Cerebellar nuclear complex (tissue), 1 donor: ENCODE measurements around the gene KCNK4.
A peak's percentile ranks its signal among the peaks of the same experiment; 100 is the strongest.
"Not testable (repeated sequence)": the region's sequence is repeated elsewhere in the genome, so short reads cannot be mapped to it uniquely, and the experiment has no call there.

Source experiments
- DNase-seq, 2 experiments: peaks; one replicate each; lab custom pipeline; 2025; lab: John Stamatoyannopoulos, UW

The KCNK4 gene

DNA sequence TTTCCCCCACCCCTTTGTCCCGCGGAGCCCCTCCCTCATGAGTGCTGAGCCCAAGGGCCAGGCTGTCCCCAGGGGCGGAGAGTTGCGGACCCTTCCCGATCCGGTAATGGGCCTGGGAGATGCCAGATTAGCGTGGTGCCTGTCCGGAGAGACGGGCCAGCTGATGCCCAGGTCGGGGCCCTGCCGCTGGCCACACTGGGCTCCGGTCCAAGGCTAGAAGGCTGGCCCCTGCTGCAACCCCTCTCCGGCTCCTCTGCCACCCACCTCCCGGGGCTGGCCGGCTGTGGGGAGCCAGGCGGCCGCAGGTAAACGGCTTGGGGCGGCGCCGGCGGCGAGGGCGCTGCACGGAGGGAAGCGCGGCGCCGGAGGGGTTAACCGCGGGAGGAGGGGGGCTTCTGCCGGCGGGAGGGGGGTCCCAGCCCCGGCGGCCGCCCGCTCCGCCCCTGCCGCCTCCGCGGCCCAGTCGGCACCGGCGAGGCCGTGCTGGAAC, at the start of gene KCNK4:
Gene KCNK4 (plus strand): TSS at position 41 of the 490 bp plus-strand sequence. CDS start 1,717 bp downstream, outside the sequence.
- no peak for DNase-seq

DNA sequence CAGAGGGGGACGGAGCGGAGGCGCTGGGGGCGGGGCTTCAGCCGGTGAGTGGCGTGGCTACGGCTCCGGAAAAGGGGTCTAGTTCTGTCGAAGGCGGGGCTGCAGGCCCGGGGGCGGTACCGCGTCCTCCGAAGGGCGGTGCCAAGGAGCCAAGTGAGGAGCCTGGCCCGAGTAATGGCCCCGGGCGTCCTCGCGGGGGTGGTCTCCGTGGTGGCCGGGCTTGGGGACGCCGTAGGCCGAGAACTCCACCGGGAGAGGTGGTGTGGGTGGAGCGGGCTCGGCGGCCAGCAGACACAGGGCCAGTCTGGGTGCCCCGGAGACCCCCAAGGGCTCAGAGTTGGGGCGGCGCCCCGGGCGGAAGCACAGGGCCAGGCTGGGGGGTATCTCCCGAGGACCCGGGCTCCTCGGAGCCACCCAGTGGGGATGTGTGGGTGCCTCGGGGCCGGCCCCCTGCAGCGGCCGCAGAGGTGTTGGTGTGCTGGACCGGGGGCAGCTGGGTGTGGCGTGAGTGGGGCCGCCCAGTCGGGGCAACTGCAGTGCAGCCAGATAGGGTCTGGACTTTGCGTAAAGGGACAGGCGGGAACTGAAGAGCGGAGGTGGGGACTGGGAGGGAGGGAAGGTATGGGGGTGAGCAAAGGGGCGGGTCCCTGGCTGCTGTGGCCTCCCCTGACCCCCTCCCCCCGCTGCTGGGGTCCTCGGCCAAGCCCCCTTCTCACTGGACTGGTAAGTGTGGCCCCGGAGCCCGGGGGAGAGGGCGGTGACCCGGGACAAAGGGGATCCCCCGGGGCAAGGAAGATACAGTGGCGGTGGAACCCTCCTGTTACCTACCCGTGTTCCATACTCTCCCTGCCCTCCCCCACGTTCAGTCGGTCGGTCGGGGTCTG, 49.4 kb upstream of the KCNK4 start:
- no peak for DNase-seq

DNA sequence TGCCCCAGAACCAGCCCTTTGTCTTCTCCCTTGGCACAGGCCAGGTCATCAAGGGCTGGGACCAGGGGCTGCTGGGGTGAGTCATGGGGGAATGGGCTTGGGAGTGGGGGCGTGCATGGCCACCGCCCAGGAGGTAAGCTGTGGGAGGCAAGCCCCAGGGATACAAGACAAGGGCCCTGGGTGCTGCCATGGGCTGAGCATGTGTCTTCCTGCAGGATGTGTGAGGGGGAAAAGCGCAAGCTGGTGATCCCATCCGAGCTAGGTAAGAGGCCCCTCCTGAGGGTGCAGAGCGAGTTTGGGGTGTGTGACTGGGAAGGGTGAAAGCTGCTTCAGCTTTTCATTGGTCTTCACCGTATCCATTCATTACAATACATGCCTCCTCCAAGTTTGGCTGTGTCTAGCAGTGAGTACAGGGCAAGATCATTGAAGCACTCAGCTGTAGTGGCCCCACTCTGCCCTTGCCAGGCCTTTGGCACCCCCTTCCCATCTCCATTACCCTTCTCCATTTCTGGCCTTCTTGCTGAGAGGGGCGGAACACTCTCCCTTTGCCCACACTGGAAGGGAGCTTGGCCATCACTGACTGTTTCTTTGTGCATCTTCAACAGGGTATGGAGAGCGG, 47.8 kb upstream of the KCNK4 start:
- no peak for DNase-seq

GRCh38 chr11:64244107-64244506, 47.0 kb upstream of the KCNK4 start:
- DNase-seq = no peak

GRCh38 chr11:64244966-64245365, 46.1 kb upstream of the KCNK4 start:
- DNase-seq = no peak

GRCh38 chr11:64245401-64245796, 45.7 kb upstream of the KCNK4 start:
- no peak for DNase-seq

- DNase-seq = no peak
These were observed 45.1 kb upstream of the KCNK4 start for GRCh38 chr11:64245797-64246620.

GRCh38 chr11:64246621-64246870, 44.6 kb upstream of the KCNK4 start:
- DNase-seq = not testable (repeated sequence)

DNA sequence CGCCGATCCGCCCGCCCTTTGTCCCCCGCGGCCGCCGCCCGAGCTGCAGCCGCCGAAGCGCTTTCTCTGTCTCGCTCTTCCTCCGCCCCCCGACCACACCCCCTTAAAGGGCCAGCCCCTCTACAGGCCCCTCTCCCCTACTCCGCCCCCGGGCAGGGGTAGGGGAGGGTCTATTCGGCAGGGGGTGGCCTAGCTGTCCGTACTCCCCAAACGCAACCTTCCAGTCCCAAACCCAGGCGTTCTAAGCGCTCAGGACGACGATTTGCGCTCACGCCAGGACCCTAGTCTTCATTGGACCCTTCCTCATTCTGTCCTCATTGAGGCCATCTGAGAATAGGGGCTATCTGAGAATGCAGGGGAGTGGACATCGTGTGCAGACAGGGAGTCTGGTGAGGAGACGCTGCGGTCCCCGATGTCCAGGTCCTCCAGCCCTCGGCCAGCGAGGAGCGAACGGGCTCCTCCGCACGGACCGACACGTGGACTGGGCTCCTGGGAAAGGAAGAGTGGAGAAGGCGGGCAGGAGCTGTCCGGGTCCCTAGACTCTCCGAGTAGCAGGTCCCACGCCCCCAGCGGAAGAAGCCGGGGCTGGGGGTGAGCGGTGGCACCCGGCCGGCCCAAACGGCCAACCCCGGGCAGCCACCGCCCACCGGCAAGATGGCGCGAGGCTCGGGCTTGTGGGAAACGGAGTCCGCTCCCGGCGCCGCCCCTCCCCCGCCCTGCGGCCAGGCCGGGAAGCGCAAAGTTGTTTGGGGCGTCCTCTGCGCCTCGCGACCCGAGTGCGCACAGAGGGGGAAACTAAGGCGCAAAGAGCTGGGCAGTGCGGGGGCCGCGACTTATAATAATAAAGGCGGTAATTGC, 44.0 kb upstream of the KCNK4 start, which contains the start of gene PPP1R14B:
Gene PPP1R14B (minus strand): TSS at position 73 of the 858 bp plus-strand sequence. CDS start 270 bp downstream, outside the sequence.
- peak in 1 of 2 experiments; percentile 24 for DNase-seq

- DNase-seq = no peak
These were observed 43.2 kb upstream of the KCNK4 start for GRCh38 chr11:64247729-64248531.

GRCh38 chr11:64248578-64248977, 42.5 kb upstream of the KCNK4 start:
- no peak for DNase-seq

DNA sequence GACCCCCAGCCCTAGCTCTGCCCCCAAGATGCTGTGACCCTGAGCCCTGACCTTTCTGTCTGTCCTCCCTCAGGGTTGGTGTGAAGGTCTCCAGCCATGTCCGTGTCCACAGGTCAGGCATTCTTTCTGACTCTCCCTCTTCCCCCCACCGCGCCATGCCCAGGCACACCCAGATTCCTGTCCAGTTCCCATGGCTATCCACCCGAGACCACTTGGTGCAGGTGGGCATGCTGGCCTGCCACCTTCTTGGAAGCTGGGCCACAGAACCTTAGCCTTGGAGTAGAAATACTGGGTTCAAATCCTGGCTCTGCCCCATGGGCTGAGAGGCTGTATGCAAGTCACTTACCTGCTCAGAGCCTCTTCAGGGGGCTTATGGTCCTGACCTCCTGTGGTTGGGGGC, 42.1 kb upstream of the KCNK4 start:
- DNase-seq = no peak

DNA sequence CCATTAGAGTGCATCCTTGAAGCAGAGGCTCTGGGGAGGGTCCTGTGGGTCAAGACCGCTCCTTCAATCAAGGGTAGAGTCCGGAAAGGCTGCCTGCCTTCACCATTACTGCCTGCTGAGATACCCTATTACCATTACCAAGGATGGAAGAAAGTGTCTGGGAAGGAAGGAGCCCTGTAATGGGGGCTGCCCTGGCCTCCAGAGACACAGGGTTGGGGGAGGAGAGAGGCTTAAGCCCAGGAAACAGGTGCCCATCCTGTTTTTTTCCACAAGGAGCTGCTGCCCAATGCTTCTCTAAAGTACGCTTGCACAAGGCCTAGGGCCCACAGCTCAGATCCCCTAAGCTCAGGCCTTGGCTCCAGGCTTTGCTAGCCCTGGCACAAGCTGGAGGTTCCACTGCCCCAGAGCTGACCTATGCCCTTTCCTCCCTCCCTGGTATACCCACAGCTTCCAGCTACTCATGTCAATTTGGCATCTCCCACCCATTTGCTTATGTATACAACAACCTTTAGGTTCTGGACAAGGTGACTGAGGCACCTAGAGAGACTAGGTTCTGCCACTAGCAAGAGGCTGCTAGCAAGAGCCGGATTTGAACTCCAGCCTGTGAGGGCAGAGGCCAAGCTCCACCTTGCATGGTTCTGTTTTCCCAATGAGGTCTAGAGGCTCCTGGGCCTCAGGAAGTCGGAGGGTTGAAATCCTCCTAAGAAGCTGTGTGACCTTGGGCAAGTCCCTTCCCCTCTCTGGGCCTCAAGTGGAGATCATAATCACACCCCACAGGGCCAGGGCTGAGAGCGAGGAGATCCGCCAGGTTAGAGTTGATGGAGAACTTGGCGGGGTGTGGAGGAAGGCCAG, 41.3 kb upstream of the KCNK4 start:
- DNase-seq = no peak

DNA sequence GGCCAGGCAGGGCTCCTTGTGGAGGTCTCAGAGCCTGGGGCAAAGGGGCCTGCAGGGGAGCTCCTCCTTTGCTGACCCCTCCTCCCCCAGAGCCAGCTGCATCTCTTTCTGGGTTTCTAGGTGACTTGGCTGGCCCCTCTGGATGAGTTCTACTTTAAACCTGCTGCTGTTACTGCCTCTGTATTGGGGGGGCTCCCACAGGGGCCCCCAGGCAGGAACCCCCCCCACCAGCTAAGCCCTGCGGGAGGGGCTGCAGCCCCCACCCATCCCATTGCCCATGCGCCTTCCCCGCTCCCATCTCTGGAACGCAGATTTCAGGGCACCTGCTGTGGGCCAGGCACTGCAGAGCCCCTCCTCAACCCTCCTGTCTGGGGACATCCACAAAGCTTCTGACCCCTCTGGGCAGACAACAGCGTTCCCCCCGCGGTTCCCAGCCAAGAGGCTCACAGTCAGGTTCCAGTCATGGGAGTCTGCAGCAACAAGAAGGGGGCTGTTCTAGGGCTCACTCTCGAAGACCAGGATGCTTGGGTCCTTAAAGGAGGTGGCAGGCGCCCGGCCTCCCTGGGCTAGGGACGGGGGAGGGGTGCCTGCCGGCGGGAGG, 40.6 kb upstream of the KCNK4 start:
- DNase-seq = no peak

DNA sequence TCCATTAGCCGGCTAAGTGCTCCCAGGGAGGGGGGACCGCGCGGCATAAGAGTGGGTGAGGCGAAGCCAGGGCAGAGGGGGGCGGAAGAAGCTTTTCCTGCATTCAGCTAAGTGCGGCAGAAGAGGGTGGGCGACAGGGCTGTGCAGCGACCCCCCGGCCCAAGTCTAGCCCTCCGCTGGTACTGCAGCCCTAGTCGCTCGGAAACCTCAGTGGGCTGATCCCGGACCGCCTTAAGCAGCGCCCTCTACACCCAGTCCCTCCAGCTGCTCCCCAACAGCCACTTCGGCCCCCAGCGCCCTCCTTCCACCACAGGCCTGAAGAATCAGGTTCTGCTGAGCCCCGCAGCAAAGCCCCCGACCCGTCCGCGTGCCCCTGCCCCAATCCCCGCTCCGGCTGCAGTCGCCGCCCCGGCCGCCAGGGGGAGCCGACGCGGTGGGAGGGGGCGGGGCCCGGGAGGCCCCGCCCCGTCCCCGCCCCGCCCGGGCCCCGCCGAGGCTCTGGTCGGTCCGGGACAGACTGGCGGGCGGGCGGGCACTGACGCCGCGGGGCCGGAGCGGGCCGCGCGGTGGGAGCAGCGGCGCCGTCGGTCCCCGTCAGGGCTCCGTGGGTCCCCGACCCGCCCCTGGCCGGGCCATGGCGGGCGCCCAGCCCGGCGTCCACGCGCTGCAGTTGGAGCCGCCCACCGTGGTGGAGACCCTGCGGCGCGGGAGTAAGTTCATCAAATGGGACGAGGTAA, 39.9 kb upstream of the KCNK4 start, which contains the start of gene PLCB3:
Gene PLCB3 (plus strand): TSS at position 515 of the 737 bp plus-strand sequence. CDS start 120 bp downstream, at position 635.
- DNase-seq = no peak

DNA sequence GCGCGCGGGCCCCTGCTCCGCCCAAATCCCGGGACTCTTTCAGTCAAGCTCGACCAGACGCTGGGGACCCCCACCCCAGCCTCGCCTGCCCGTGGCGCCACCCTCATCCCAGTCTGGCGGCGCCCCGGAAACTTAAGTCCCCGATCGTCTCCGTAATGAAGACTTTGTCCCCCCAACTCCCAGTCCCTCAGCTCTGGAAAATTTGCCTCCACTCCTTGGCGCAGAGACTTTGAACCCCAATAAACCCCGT, 39.4 kb upstream of the KCNK4 start:
- no peak for DNase-seq

DNA sequence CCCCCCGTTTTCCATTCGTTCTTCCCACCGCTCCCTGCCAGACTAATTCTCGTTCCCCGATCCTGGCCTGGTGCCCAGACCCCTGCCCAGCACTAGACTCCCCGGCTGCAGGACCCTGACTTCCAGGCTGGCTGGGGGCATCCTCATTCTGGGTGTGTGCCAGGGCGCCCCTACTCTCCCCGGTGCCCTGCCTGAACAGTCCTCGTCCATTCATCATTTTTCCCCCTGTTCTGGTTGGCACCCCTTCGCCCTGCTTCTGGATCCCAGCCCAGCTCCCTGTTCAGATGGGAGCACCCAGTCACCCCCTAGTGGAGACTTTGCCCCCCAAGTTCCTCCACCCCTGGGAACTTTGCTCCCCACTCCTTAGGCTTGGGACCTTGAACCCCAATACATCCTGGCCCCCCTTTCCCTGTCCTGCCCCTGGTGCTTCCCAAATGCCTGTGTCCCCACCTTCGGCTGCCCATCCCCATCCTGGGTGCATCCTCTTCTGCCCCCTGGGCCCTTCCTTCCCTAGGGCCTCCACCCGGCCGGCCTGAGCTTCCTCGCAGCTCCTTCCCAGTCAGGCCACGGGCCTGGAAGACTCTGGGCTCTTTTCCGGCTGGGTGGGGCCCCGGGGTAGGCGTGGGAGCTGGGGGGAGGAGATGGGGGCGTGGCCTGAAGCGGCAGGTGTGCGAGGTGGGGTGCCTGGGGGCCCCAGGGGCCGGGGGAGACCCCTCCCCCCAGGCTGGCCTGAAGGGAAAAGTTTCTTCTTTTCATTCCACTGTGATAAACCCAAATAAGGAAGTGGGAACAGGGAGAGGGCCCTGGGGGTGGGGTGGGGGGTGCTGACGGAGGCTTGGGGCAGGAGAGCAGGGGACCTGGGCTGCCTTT, 38.9 kb upstream of the KCNK4 start:
- DNase-seq = no peak

- no peak for DNase-seq
These were observed 38.1 kb upstream of the KCNK4 start for GRCh38 chr11:64253043-64253442.
